Skeletal muscle satellite cell (primary cell): ENCODE data around the gene GPER1.

Experiments
- H3K27me3 ChIP-seq: 2 replicates; pipeline ENCODE4 v1.7.0; 2013; ENCODE audit warnings: low read length; ENCODE audit not compliant: control insufficient read depth, insufficient read depth
- H3K36me3 ChIP-seq: 2 replicates; pipeline ENCODE4 v1.7.0; 2013; ENCODE audit warnings: mild to moderate bottlenecking, control low read depth, low read length; ENCODE audit not compliant: insufficient read depth
- H3K4me1 ChIP-seq: 2 replicates; pipeline ENCODE4 v1.7.0; 2013; ENCODE audit warnings: low read length; ENCODE audit not compliant: control insufficient read depth, insufficient read depth
- H3K4me2 ChIP-seq: 2 replicates; pipeline ENCODE4 v1.7.0; 2013; ENCODE audit warnings: mild to moderate bottlenecking, low read length
- H3K4me3 ChIP-seq: 2 replicates; pipeline ENCODE4 v1.7.0; 2013; ENCODE audit warnings: low read length
- H3K9ac ChIP-seq: 2 replicates; pipeline ENCODE4 v1.7.0; 2013; ENCODE audit warnings: mild to moderate bottlenecking, low read depth, low read length, moderate library complexity
- H3K9me3 ChIP-seq: replicated peaks from 2 replicates; pipeline ENCODE4 v1.7.0; 2013; ENCODE audit warnings: mild to moderate bottlenecking, control low read depth, low read length

The GPER1 gene

DNA sequence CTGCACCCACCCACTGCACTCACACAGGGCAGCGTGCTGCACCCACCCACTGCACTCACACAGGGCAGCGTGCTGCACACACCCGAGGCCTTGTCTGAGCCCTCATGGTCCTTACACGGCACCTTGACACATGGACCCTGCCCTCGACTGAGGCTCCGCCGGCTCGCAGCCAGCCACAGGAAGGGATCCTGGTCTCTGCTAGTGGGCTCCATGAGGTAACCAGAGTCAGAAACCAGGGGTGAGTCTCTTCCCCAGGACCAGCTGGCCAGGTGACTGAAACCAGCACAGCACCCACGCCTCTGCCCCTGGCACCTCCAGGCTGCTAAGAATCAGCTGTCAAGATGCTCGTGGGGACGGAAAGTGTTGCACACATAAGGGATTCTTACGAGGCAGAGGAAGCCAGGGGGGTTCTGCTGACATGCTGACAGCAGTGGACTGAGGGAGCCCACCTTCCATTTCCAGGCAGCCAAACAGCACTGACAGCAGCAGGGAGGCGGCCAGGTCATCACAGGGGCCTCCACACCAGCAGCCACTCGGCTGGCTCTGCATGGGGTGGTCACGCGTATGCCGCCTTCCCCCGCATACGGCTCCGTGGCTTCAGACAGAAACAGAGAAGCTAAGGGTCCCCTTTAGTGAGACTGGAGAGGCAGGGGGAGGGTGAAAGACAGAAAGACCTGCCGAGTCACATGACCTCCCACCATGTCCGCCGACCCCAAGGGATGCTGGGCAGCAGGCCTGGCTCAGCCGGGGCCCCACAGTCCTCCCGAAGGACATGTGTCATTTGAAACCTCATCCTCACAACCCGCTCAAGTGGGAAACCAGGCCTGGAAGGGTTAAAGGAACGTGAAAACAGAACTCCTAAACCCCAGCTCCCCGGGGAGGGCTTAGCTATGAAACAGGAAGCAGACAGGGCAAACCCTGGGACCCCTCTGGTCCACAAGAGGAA lies 34.2 kb downstream of the GPER1 start:
- no peaks in the 10 kb centered on the region for H3K27me3 ChIP-seq
- H3K4me2 ChIP-seq = no peak overlapping the region
- H3K4me3 ChIP-seq = no peak overlapping the region
- H3K4me1 ChIP-seq = peaks cover 32% of the 10 kb centered on the region
- H3K9me3 ChIP-seq = no peaks in the 10 kb centered on the region
- no peak overlapping the region for H3K9ac ChIP-seq
- no peaks in the 10 kb centered on the region for H3K36me3 ChIP-seq

DNA sequence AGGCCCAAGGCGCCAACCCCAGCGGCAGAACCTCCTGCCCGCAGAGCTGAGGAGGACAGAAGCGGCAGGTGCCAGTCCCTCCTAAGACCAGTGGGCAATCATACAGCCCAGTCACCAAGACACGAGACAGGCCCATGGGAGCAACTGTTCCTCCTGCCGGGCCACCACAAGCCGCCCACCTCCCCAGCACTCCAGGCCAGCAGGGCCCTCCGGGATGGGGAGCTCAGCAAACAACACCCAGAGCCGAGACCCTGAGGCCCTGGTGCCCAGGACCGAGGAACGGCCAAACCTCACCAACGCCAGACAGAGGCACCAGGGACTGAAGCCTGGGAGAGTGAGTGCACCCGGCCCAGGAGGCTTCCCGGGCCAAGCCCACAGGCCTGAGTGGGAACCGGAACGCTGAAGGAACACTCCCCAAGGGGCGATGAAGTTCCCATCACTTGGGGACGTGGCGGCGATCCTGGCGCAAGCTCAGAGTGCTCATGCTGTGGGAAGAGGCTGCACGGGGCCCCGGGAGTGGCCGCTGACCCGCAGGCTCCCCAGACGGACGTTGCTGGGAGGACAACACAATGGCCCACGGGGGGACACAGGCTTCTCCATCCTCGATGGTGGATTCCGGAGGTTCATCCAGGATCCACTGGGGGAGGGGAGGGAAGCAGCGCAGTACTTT lies 35.1 kb downstream of the GPER1 start:
- Histone ChIP-seq H3K9ac (peak overlapping the region; percentile 68), H3K4me2 (no peak overlapping the region), H3K4me1 (peaks cover 32% of the 10 kb centered on the region), H3K4me3 (no peak overlapping the region), H3K27me3 (no peaks in the 10 kb centered on the region), H3K9me3 (no peaks in the 10 kb centered on the region), H3K36me3 (no peaks in the 10 kb centered on the region)

DNA sequence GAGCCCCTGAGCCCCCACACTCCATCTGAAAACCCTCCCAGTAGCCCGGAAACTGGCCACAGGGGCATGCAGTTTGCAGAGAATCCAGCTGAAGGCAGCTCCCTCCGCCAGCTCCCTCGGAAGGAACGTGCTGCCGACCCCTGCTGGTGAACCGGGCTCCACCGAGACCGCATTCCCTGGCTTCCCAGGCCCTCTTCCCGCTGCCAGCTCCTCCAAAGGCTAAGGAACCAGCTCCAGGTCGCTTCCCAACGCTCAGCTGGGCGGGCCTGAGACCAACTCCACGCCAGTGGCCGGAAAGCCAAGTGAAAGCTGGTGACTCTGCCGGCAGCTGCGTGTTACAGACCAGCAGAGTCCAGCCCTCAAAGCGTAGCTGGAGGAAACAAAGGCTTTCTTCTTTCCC lies 35.8 kb downstream of the GPER1 start:
- no peaks in the 10 kb centered on the region for H3K9me3 ChIP-seq
- H3K4me3 ChIP-seq = peak overlapping the region; percentile 32
- H3K9ac ChIP-seq = peak overlapping the region; percentile 68
- no peaks in the 10 kb centered on the region for H3K27me3 ChIP-seq
- no peaks in the 10 kb centered on the region for H3K36me3 ChIP-seq
- peak overlapping the region; percentile 75 for H3K4me2 ChIP-seq
- H3K4me1 ChIP-seq = peaks cover 32% of the 10 kb centered on the region

DNA sequence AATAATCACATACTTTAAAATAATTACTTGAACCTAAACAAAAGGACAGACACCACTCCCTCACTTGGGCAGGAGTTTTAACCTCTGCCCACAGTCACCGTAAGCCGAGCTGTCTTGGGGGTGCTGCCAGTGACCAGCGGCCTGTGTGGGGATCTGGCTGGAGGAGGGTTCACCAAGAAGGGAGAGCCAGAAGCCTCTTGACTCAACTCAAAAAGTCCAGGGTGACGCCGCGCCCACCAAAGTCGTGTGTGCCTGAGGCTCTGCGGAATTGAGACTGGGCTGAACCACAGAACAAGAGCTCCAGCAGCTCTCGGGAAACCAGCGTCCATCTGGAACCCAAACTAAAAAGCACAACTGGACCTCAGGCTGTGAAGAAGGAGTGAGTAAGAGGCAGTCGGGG lies 36.3 kb downstream of the GPER1 start:
- H3K9ac ChIP-seq = peak overlapping the region; percentile 68
- no peaks in the 10 kb centered on the region for H3K36me3 ChIP-seq
- peaks cover 32% of the 10 kb centered on the region for H3K4me1 ChIP-seq
- H3K27me3 ChIP-seq = no peaks in the 10 kb centered on the region
- peak overlapping the region; percentile 32 for H3K4me3 ChIP-seq
- H3K9me3 ChIP-seq = no peaks in the 10 kb centered on the region
- H3K4me2 ChIP-seq = peak overlapping the region; percentile 75

DNA sequence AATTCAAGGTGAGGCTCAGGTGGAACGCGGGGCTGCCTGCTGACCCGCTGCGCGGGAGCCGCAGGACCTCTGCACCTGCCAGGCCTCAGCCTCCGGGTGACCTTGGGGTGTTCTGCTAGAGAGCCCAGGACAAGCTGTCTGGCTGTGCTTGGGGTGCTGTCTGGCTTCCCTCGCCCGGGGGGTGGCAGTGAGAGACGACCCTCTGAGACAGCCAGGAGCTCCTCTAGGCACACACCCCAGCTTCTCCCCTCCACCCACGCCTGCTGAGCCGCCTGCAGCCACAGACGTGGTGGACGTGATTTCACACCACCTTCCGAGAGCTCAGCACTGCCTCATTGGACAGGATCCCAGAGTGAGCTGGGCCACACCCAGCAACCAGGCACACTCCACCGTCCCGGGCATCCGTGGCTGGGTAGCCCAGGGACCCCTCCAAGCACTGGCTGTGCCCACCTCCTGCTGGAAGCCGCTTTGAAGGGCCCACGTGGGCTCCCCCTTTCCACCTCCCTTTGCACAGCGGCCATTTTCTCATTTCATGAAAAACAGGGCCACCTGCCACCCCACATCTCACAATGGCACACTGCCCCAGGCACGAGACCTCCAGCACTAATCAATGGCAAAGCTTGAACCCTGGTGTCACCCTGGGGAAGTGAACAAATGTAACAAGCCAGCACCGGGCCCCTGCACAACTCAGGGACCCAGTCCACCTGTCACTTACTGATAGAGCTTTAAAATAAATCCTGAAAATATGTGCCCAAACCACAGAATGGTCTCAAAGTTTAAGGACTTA lies 37.1 kb downstream of the GPER1 start:
- Histone ChIP-seq H3K4me3 (no peak overlapping the region), H3K4me1 (peaks cover 32% of the 10 kb centered on the region), H3K27me3 (no peaks in the 10 kb centered on the region), H3K9me3 (no peaks in the 10 kb centered on the region), H3K4me2 (peak overlapping the region; percentile 38), H3K9ac (no peak overlapping the region), H3K36me3 (no peaks in the 10 kb centered on the region)

DNA sequence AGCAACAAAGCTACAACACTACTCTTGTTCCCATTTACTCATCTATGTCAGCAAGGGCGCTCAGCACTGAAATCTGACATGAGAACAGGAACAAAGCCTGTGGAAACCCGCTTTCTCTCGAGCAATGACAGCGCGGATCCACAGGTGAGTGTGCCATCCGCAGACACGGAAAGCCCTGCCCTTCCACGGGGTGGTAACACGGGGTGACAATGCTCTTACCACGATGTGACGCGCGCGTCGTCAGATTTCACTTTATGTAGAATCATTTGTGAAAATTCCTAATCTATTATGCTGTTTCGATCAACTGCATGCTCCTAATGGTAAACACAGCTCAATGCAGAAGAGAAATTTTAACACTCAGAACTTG lies 37.7 kb downstream of the GPER1 start:
- Histone ChIP-seq H3K4me2 (no peak overlapping the region), H3K4me3 (no peak overlapping the region), H3K4me1 (peaks cover 30% of the 10 kb centered on the region), H3K9ac (no peak overlapping the region), H3K36me3 (no peaks in the 10 kb centered on the region), H3K27me3 (no peaks in the 10 kb centered on the region), H3K9me3 (no peaks in the 10 kb centered on the region)

DNA sequence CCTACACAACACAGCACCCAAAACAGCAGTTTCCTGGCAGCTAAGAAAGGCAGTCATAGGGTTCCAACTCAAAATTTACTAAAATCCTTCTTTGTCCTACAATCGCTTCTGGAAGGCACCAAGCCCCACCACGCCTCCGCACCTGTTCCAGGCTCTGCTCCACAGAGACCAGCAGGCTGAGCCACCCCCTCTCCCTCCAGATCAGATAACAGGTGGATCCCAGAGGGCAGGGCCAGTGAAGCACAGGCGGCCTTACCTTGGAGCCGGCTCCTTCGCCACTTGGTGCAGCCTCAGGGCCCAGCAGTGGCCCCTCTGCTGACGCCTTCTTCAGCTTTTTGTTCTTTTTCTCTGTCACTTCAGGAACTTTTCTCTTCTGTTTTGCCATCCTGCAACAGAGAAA lies 39.1 kb downstream of the GPER1 start:
- Histone ChIP-seq H3K36me3 (no peaks in the 10 kb centered on the region), H3K4me3 (no peak overlapping the region), H3K4me1 (peaks cover 20% of the 10 kb centered on the region), H3K9ac (no peak overlapping the region), H3K9me3 (no peaks in the 10 kb centered on the region), H3K4me2 (no peak overlapping the region), H3K27me3 (no peaks in the 10 kb centered on the region)

DNA sequence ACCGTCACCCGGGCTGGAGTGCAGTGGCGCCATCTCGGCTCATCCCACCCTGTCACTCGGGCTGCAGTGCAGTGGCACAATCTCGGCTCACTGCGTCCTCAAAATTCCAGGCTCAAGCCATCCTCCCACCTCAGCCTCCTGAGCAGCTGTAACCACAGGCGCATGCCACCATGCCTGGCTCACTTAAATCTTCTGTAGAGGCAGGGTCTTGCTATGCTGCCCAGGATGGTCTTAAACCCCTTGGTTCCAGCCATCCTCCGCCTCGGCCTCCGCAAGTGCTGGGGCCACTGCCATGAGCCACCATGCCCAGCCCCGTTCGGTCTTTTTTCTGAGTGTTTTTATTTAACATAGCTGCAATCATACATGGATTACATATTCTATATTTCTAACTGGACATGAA lies 41.5 kb downstream of the GPER1 start:
- no peaks in the 10 kb centered on the region for H3K9me3 ChIP-seq
- H3K4me2 ChIP-seq = no peak overlapping the region
- H3K36me3 ChIP-seq = no peaks in the 10 kb centered on the region
- H3K27me3 ChIP-seq = no peaks in the 10 kb centered on the region
- H3K4me1 ChIP-seq = peaks cover 8% of the 10 kb centered on the region
- no peak overlapping the region for H3K4me3 ChIP-seq
- H3K9ac ChIP-seq = no peak overlapping the region

DNA sequence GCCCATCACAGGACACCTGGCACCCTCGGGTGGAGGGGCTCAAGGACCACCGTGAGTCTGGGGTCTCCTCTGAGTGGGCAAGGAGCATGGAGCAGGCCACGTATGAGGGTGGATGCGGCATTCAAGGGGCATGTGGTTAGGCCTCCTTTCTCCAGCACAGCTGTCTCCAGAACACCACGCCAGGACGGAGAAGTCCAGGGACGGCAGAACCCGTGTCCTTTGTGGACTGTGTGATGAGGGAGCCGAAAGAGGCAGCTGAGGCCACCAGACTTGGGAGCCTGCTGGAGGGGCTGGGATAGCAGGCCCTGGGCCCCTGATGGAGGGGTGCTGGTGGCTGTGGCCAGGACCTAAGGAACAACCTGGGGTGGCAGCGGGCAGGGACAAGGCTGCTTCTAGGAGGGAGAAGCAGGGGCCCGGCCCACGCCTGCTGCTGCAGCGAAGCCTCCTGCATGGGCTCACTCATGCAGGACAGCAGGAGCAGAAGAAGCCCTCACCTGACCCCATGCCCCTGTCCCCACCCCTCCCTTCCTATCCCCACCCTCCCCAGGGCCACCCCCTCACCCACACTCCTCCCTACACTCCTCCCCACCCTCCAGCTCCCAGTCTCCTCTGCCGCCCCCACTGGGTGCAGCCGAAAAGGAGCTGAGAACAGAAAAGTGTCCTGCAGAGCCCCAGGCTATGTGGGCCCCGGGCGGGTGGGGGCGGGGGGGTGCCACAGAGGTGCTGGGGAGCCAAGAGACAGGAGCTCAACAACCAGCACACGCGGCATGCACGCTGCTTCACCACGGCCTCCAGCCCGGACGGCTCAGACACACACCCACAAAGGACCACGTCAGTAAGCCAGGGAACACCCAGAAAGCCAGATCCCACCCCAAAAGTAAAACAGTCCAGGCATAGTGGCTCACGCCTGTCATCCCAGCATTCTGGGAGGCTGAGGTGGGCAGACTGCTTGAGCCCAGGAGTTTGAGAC lies 42.4 kb downstream of the GPER1 start:
- Histone ChIP-seq H3K4me3 (no peak overlapping the region), H3K4me2 (no peak overlapping the region), H3K9ac (no peak overlapping the region), H3K36me3 (no peaks in the 10 kb centered on the region), H3K4me1 (peaks cover under 1% of the 10 kb centered on the region), H3K9me3 (no peaks in the 10 kb centered on the region), H3K27me3 (no peaks in the 10 kb centered on the region)

DNA sequence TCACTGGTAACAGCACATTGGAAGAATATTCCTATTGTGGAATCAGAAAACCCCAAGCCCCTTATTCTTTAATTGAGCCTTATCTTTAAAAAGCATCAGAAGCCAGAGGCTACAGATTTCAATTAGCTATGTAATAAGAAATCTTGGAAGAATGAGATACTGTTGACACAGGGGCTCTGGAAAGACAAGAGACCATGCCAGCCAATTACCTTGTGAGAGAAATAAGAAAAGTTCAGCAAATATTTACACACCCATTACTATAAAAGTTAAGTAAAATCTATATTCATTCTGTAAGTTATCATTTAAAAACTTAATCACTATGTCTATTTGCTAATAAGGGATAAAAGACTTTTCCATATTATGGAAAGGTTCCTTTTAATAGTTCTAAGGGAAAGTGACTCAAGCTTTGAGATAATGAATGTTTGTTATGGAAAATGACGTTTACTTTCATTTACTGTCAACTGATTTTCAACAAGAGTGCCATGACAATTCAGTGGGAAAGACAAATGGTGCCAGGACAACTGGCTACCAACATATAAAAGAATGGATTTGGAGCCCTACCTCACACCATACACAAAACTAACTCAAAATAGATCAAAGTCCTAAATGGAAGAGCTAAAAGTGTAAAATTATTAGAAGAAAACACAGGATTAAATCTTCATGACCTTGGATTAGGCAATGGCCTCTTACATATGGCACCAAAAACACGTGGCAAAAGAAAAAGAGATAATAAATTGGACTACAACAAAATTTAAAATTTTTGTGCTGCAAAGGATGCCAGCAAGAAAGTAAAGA lies 43.8 kb downstream of the GPER1 start:
- Histone ChIP-seq H3K4me2 (no peak overlapping the region), H3K27me3 (no peaks in the 10 kb centered on the region), H3K4me1 (peaks cover under 1% of the 10 kb centered on the region), H3K9me3 (no peaks in the 10 kb centered on the region), H3K9ac (no peak overlapping the region), H3K4me3 (no peak overlapping the region), H3K36me3 (no peaks in the 10 kb centered on the region)
